ENCODE measurements around the gene PIEZO2. TPM values are rescaled to one million over a fixed set of nuclear protein-coding genes. Genes with fewer than 3 reads are reported as not detected.

The PIEZO2 gene
- total RNA-seq, 2 experiments from 2014 or later = not detected

- Histone ChIP-seq H3K9me3 (ENCODE audit: control insufficient read depth in 1 of 2, insufficient read depth in 1 of 2, low read length in 2 of 2) (peaks cover 0 to 4% of the 10 kb centered on the region in 2 experiments), H3K4me1 (ENCODE audit: insufficient read depth, low read length) (no peaks in the 10 kb centered on the region), H3K36me3 (ENCODE audit: insufficient read depth, low read length) (no peaks in the 10 kb centered on the region), H3K27me3 (ENCODE audit: control insufficient read depth in 1 of 2, insufficient read depth in 2 of 2, low read length in 2 of 2) (no peaks in the 10 kb centered on the region), H3K4me3 (ENCODE audit: low read length) (no peak overlapping the region), H3K27ac (ENCODE audit: low read depth in 1 of 2, low read length in 2 of 2) (no peak overlapping the region)
- intact Hi-C loops (cut with DNase I, micrococcal nuclease) = no loop called here
- ATAC-seq (ENCODE audit: poor library complexity) (no peak), DNase-seq (no peak)
- Mint-ChIP-seq H3K4me1 (ENCODE audit: low read depth) (no peaks in the 10 kb centered on the region), H3K27me3 (peaks cover 2% of the 10 kb centered on the region), H3K27ac (no peak overlapping the region), H3K36me3 (ENCODE audit: low read depth) (no peaks in the 10 kb centered on the region), H3K9me3 (no peaks in the 10 kb centered on the region), H3K4me3 (no peak overlapping the region)
- ChIA-PET POLR2A (no interaction called here), CTCF (no interaction called here)
- TF ChIP-seq, protein P1, sequence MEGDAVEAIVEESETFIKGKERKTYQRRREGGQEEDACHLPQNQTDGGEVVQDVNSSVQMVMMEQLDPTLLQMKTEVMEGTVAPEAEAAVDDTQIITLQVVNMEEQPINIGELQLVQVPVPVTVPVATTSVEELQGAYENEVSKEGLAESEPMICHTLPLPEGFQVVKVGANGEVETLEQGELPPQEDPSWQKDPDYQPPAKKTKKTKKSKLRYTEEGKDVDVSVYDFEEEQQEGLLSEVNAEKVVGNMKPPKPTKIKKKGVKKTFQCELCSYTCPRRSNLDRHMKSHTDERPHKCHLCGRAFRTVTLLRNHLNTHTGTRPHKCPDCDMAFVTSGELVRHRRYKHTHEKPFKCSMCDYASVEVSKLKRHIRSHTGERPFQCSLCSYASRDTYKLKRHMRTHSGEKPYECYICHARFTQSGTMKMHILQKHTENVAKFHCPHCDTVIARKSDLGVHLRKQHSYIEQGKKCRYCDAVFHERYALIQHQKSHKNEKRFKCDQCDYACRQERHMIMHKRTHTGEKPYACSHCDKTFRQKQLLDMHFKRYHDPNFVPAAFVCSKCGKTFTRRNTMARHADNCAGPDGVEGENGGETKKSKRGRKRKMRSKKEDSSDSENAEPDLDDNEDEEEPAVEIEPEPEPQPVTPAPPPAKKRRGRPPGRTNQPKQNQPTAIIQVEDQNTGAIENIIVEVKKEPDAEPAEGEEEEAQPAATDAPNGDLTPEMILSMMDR (IDR thresholded peaks at IDR 0.05) = no peak
Observed at GRCh38 chr18:10875811-10876210, 273.6 kb downstream of the PIEZO2 start.

DNA sequence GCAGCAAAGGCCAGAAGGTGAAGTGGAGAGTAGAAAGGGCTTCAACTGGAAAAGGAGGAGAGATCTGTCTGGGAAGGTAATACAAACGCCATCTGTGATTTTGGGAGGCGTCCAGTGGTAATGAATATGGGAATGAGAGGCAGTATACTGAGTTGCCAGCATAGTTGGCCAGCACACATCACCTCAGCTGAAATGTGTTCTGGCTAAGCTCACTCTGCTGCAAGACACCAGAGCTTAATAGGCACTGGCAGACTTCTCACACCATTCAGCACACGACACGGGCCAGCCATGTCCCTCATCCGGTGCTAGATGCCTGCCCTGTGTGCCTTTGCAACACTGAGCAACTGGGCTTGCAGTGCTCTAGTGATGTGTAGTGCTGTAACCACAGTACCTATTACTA lies 277.1 kb downstream of the PIEZO2 start:
- intact Hi-C loops (cut with DNase I, micrococcal nuclease) = no loop called here
- Histone ChIP-seq H3K4me1 (ENCODE audit: insufficient read depth, low read length) (no peaks in the 10 kb centered on the region), H3K27ac (ENCODE audit: low read depth in 1 of 2, low read length in 2 of 2) (no peak overlapping the region), H3K9me3 (ENCODE audit: control insufficient read depth in 1 of 2, insufficient read depth in 1 of 2, low read length in 2 of 2) (peaks cover 0 to 4% of the 10 kb centered on the region in 2 experiments), H3K27me3 (ENCODE audit: control insufficient read depth in 1 of 2, insufficient read depth in 2 of 2, low read length in 2 of 2) (no peaks in the 10 kb centered on the region), H3K36me3 (ENCODE audit: insufficient read depth, low read length) (no peaks in the 10 kb centered on the region), H3K4me3 (ENCODE audit: low read length) (no peak overlapping the region)
- no peaks in the 10 kb centered on the region for H3K36me3 Mint-ChIP-seq (ENCODE audit: low read depth)
- H3K27me3 Mint-ChIP-seq = peaks cover 10% of the 10 kb centered on the region
- H3K9me3 Mint-ChIP-seq = no peaks in the 10 kb centered on the region
- TF ChIP-seq, protein P1 (IDR thresholded peaks at IDR 0.05) = no peak
- POLR2A ChIA-PET = no interaction called here
- no peak overlapping the region for H3K27ac Mint-ChIP-seq
- no peak for ATAC-seq (ENCODE audit: poor library complexity)
- H3K4me3 Mint-ChIP-seq = no peak overlapping the region
- no peak for DNase-seq
- CTCF ChIA-PET = no interaction called here
- H3K4me1 Mint-ChIP-seq (ENCODE audit: low read depth) = no peaks in the 10 kb centered on the region

DNA sequence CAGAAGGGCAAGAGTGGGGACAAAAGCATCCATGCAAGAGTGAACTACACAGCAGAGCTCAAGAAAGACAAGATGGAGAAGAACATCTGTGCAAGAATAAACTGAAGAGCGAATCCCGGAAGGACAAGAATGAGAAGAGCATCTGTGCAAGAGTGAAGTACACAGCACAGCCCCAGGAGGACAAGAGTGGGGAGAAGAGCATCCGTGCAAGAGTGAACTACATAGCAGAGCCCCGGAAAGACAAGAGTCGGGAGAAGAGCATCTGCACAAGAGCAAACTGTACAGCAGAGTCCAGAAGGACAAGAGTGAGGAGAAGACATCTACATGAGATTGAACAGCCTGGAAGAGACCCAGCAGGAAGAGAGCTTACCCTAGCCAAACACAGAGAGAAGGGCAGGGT lies 284.6 kb downstream of the PIEZO2 start:
- no peak overlapping the region for H3K27ac ChIP-seq (ENCODE audit: low read depth in 1 of 2, low read length in 2 of 2)
- H3K4me1 Mint-ChIP-seq (ENCODE audit: low read depth) = no peaks in the 10 kb centered on the region
- no peak overlapping the region for H3K27ac Mint-ChIP-seq
- H3K27me3 Mint-ChIP-seq = no peaks in the 10 kb centered on the region
- H3K9me3 Mint-ChIP-seq = peaks cover 4% of the 10 kb centered on the region
- no peak overlapping the region for H3K4me3 Mint-ChIP-seq
- TF ChIP-seq, protein P1 (IDR thresholded peaks at IDR 0.05) = no peak
- no peak overlapping the region for H3K4me3 ChIP-seq (ENCODE audit: low read length)
- peaks cover 0 to 11% of the 10 kb centered on the region in 2 experiments for H3K9me3 ChIP-seq (ENCODE audit: control insufficient read depth in 1 of 2, insufficient read depth in 1 of 2, low read length in 2 of 2)
- H3K27me3 ChIP-seq (ENCODE audit: control insufficient read depth in 1 of 2, insufficient read depth in 2 of 2, low read length in 2 of 2) = no peaks in the 10 kb centered on the region
- ChIA-PET POLR2A (no interaction called here), CTCF (no interaction called here)
- H3K4me1 ChIP-seq (ENCODE audit: insufficient read depth, low read length) = no peaks in the 10 kb centered on the region
- ATAC-seq (ENCODE audit: poor library complexity) = no peak
- intact Hi-C loops (cut with DNase I, micrococcal nuclease) = no loop called here
- H3K36me3 Mint-ChIP-seq (ENCODE audit: low read depth) = no peaks in the 10 kb centered on the region
- no peaks in the 10 kb centered on the region for H3K36me3 ChIP-seq (ENCODE audit: insufficient read depth, low read length)
- no peak for DNase-seq

All from CD4-positive, alpha-beta T cell (primary cell).